Measurements from ENCODE around the gene CLEC4F.

Gene CLEC4F

GRCh38 chr2:70775141-70775540, 45.3 kb downstream of the CLEC4F start:
- no peak for DNase-seq (ENCODE audit: low spot score)
- H3K4me3 ChIP-seq: no peak overlapping the region
- H3K27ac ChIP-seq: no peak overlapping the region
- no peak for TF ChIP-seq CTCF (IDR thresholded peaks at IDR 0.05)

- DNase-seq (ENCODE audit: low spot score): no peak
- Histone ChIP-seq H3K27ac (no peak overlapping the region), H3K4me3 (no peak overlapping the region)
- no peak for TF ChIP-seq CTCF (IDR thresholded peaks at IDR 0.05)
Measured at GRCh38 chr2:70772486-70773155, 47.8 kb downstream of the CLEC4F start.

- no peak overlapping the region for H3K27ac ChIP-seq
- TF ChIP-seq CTCF (IDR thresholded peaks at IDR 0.05): no peak
- no peak overlapping the region for H3K4me3 ChIP-seq
- no peak for DNase-seq (ENCODE audit: low spot score)
Measured at GRCh38 chr2:70771446-70771845, 49.0 kb downstream of the CLEC4F start.

- no peak overlapping the region for H3K27ac ChIP-seq
- TF ChIP-seq CTCF (IDR thresholded peaks at IDR 0.05): no peak
- DNase-seq (ENCODE audit: low spot score): no peak
- H3K4me3 ChIP-seq: no peak overlapping the region
Measured at GRCh38 chr2:70769450-70769849, 50.9 kb downstream of the CLEC4F start.

GRCh38 chr2:70768590-70769085, 51.8 kb downstream of the CLEC4F start:
- Histone ChIP-seq H3K27ac (no peak overlapping the region), H3K4me3 (no peak overlapping the region)
- TF ChIP-seq CTCF (IDR thresholded peaks at IDR 0.05): no peak
- DNase-seq (ENCODE audit: low spot score): no peak

- DNase-seq (ENCODE audit: low spot score): no peak
- H3K27ac ChIP-seq: peak within 1 kb of the TSS in 1 of 2 donors; percentile 9
- peak within 1 kb of the TSS; percentile 65 for H3K4me3 ChIP-seq
- no peak for TF ChIP-seq CTCF (IDR thresholded peaks at IDR 0.05)
Measured at GRCh38 chr2:70767699-70768589, 52.5 kb downstream of the CLEC4F start, which contains the start of gene ADD2. Gene ADD2, minus strand, starts transcription at chr2:70768200. Its CDS starts 61,792 bp downstream, at chr2:70706408.

Data from coronary artery (tissue), 2 donors.